A673 (cell line): ENCODE measurements around the gene TAGLN.

Experiments used
- CTCF ChIP-seq: fragments of 300-800, 200-600 bp; sonication (generic); conservative IDR thresholded peaks from 2 replicates; pipeline ENCODE4 v1.5.1; 2017; ENCODE audit warnings: low read depth, mild to moderate bottlenecking, antibody characterized with exemption, low read length, moderate library complexity, mixed read lengths
- EZH2 ChIP-seq: fragments of 200-600 bp; sonication (generic); IDR thresholded peaks from 2 replicates; pipeline ENCODE4 v1.6.1; 2017; ENCODE audit warnings: borderline replicate concordance, low read depth, mild to moderate bottlenecking, mixed read lengths, antibody characterized with exemption, low read length; ENCODE audit not compliant: poor library complexity, severe bottlenecking

GRCh38 chr11:117217141-117218084, 18.2 kb downstream of the TAGLN start:
- TF ChIP-seq EZH2, result no peak
- TF ChIP-seq CTCF, result no peak
